Measurements from ENCODE around the gene DGKQ. TPM values are rescaled to one million over a fixed set of nuclear protein-coding genes. Genes with fewer than 3 reads are reported as not detected.

DGKQ gene
- total and polyA plus RNA-seq, 2 experiments from 2014 or later, result 15.1 to 17.1 TPM

DNA sequence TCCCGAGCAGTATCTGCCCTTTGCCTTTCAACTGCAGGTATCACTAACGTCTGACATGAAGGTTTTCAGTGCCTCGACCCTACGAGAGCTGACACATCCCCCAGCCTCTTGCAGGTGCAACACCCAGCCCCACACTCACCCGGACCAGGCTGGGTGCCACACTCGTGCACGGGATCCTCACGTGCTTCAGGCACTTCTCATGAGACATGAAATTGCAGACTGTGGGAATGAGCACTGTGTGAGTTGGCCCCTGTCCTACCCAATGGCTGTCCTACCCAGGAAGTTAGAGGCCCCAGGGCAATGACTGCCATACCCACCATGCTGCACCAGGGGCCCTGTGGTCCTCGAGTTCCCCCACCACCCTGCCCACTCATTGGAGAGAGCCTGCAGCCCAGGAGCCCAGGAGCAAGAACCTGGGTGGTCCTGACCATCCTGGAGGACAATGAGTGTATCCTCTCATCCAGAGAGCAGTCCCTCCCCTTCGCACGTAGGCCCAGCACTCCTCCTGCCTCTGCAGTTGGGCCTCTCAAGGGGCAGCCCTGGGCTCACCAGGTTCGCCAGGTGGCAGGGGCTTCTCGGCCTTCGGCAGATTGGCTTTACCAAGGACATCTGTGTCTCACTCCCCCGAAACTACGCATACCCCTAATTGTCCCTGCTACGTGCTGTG, 2.4 kb downstream of the DGKQ start:
- peaks cover 47% of the 10 kb centered on the region for H3K27me3 ChIP-seq
- no peaks in the 10 kb centered on the region for H3K9me3 ChIP-seq (ENCODE audit: low read depth)
- no peaks in the 10 kb centered on the region for H3K36me3 ChIP-seq
- no peak overlapping the region for H3K4me3 ChIP-seq
- DNase-seq (ENCODE audit: low read depth in 1 of 2, low spot score in 1 of 2), result no peak
- TF ChIP-seq, protein P1, sequence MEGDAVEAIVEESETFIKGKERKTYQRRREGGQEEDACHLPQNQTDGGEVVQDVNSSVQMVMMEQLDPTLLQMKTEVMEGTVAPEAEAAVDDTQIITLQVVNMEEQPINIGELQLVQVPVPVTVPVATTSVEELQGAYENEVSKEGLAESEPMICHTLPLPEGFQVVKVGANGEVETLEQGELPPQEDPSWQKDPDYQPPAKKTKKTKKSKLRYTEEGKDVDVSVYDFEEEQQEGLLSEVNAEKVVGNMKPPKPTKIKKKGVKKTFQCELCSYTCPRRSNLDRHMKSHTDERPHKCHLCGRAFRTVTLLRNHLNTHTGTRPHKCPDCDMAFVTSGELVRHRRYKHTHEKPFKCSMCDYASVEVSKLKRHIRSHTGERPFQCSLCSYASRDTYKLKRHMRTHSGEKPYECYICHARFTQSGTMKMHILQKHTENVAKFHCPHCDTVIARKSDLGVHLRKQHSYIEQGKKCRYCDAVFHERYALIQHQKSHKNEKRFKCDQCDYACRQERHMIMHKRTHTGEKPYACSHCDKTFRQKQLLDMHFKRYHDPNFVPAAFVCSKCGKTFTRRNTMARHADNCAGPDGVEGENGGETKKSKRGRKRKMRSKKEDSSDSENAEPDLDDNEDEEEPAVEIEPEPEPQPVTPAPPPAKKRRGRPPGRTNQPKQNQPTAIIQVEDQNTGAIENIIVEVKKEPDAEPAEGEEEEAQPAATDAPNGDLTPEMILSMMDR (IDR thresholded peaks at IDR 0.05; ENCODE audit: low read depth, low read length), result no peak
- H3K4me1 ChIP-seq (ENCODE audit: low read depth), result no peaks in the 10 kb centered on the region
- no peak overlapping the region for H3K27ac ChIP-seq

DNA sequence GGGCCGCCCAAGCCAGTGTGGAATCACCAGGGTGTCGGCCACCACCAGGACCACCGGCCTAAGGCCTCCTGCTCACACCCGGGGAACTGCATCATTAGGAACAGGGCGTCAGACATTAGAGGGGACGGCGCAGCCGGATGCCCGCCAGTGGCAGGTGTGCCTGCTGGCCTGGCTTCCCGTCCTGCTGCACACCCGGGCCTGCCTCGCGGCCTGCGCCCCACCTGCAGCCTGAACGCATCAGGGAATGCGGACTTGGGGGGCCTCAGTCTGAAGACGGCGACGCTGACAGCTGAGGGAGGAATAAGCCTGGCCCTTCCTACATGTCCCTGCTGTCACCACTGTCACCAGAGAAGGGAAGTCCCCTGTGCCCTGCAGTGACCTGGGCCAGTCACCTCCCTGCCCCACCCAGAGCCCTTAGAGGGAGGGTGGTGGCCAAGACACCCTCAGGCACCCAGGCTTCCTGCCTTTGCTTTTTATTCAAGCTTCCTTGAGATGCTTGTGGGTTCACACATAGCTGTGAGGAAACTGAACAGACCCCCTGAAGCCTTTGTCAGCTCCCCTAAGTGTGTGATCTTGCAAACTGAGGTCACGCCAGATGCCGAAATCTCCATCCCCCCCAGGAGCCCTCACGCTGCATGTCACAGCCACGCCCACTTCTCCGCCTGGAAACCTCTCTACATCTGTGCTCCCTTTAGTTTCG, 3.2 kb downstream of the DGKQ start:
- Histone ChIP-seq H3K4me1 (ENCODE audit: low read depth) (no peaks in the 10 kb centered on the region), H3K27ac (no peak overlapping the region), H3K27me3 (peaks cover 47% of the 10 kb centered on the region), H3K9me3 (ENCODE audit: low read depth) (no peaks in the 10 kb centered on the region), H3K4me3 (no peak overlapping the region), H3K36me3 (no peaks in the 10 kb centered on the region)
- DNase-seq (ENCODE audit: low read depth in 1 of 2, low spot score in 1 of 2), result no peak
- TF ChIP-seq, protein P1 (IDR thresholded peaks at IDR 0.05; ENCODE audit: low read depth, low read length), result no peak

DNA sequence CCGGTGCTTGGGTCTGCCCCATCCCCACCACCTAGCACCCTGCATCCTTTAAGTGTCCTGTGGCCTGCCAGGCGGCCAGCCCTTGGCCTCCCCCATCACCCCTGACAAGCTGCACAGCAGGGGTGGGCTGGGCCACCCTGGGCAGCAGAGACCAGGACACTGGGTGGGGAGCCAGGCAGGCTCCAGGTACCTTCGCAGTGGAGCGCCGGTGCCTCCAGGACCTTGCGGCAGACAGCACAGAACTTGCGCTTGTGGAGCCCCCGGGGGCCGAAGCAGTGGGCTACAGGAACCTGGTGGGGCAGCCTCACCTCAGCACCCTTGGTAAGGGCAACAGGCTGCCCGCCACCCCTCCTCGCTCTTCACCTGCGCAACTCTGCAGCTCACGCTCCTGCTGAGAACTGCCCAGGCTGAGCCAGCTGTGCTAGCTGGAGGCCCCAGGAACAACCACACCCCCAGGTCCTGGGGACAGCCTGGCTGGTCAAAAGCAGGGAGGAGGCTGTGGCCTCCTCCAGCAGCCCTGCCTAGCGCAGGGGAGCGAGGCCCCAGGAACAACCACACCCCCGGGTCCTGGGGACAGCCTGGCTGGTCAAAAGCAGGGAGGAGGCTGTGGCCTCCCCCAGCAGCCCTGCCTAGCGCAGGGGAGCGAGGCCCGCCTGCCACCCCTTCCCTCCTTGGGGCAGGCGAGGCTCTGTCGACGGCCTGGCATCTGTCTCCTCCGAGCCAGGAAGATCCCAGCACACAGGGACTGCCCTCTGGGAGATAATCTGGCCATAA, 4.6 kb downstream of the DGKQ start:
- Histone ChIP-seq H3K36me3 (no peaks in the 10 kb centered on the region), H3K4me3 (no peak overlapping the region), H3K27ac (no peak overlapping the region), H3K9me3 (ENCODE audit: low read depth) (no peaks in the 10 kb centered on the region), H3K4me1 (ENCODE audit: low read depth) (no peaks in the 10 kb centered on the region), H3K27me3 (peaks cover 47% of the 10 kb centered on the region)
- TF ChIP-seq, protein P1 (IDR thresholded peaks at IDR 0.05; ENCODE audit: low read depth, low read length), result no peak
- no peak for DNase-seq (ENCODE audit: low read depth in 1 of 2, low spot score in 1 of 2)

DNA sequence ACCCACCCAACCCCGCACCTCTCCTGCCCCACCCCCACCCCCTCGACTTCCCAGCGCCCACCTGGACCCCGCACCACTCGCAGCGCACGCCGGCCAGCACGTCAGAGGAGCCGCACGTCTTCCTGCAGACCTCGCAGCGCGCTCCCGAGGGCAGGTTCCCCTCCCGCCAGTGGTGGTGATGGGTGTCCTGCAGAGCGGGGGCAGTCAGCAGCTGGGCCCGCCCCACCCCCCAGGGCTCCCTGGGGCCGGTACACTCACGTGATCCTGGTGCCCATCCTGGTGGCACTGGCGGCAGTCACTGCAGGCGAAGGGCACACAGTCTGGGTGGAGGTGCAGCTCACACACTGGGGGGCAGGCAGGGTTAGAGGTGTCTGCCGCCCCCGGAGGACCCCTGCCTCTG, 5.1 kb downstream of the DGKQ start:
- Histone ChIP-seq H3K9me3 (ENCODE audit: low read depth) (no peaks in the 10 kb centered on the region), H3K4me3 (no peak overlapping the region), H3K36me3 (no peaks in the 10 kb centered on the region), H3K27me3 (peaks cover 47% of the 10 kb centered on the region), H3K27ac (no peak overlapping the region), H3K4me1 (ENCODE audit: low read depth) (no peaks in the 10 kb centered on the region)
- TF ChIP-seq, protein P1 (IDR thresholded peaks at IDR 0.05; ENCODE audit: low read depth, low read length), result no peak
- DNase-seq (ENCODE audit: low read depth in 1 of 2, low spot score in 1 of 2), result no peak

DNA sequence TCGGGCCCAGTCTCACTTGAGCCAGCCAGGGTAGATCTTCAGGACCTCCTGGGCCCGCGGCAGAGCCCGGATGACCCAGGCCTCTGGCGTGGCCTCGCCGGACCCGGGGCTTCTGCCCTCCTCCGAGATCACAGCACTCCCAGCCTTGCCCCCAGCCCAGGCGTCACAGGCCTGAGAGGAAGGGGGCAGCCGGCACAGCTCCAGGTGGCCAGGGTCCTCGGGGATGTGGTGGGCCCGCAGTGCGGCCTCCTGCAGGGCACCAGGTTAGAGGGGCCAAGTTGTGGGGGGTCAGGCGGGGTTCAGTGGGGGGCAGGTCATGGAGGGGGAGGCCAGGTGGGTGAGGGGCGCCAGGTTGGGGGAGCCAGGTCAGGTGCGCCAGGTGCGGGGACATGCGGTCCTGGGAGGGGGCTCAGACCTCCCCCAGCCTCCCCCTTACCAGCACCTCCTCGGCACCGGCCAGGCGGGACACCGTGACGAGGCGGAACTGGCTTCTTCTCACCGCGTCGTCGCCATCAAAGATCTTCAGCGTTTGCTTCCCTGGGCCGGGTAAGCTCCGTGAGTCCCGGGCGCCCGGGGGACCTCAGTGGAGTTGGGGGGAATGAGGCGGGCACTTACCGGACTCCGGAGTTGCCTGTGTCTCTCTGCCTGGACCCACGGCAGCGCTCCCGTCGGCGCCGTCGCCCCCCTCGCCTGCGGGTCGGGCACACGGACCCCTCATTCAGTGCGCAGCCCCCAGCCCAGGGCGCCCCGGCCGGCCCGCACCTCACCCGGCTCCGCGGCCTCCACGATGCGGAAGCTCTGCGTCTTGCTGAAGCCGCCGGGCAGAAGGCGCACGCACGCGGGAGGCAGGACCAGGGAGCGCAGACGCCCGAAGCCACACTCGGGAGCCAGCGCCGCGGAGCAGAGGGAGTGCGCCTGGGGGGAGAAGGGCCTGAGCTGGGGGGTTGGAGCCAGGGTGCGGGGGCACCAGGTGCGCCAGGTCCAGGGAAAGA, 6.0 kb downstream of the DGKQ start:
- DNase-seq (ENCODE audit: low read depth in 1 of 2, low spot score in 1 of 2), result peak; percentile 34 to 38
- Histone ChIP-seq H3K4me1 (ENCODE audit: low read depth) (no peaks in the 10 kb centered on the region), H3K36me3 (no peaks in the 10 kb centered on the region), H3K9me3 (ENCODE audit: low read depth) (no peaks in the 10 kb centered on the region), H3K27me3 (peaks cover 47% of the 10 kb centered on the region), H3K27ac (no peak overlapping the region), H3K4me3 (no peak overlapping the region)
- TF ChIP-seq, protein P1 (IDR thresholded peaks at IDR 0.05; ENCODE audit: low read depth, low read length), result no peak

All from cardiac muscle cell (in vitro differentiated cells and primary cell).